HG02610 (cell line): ENCODE results near the gene PDE6A.

Source experiments
- ATAC-seq: cut with Tn5 transposase; IDR thresholded peaks from one replicate; pipeline ENCODE4 v1.9.1; 2021; ENCODE audit warnings: mild to moderate bottlenecking, moderate library complexity; ENCODE audit not compliant: unreplicated experiment

The PDE6A gene

GRCh38 chr5:149820536-149821510, 123.8 kb downstream of the PDE6A start:
- ATAC-seq, result no peak

- ATAC-seq, result no peak
Measured at GRCh38 chr5:149820012-149820411, 124.6 kb downstream of the PDE6A start.

DNA sequence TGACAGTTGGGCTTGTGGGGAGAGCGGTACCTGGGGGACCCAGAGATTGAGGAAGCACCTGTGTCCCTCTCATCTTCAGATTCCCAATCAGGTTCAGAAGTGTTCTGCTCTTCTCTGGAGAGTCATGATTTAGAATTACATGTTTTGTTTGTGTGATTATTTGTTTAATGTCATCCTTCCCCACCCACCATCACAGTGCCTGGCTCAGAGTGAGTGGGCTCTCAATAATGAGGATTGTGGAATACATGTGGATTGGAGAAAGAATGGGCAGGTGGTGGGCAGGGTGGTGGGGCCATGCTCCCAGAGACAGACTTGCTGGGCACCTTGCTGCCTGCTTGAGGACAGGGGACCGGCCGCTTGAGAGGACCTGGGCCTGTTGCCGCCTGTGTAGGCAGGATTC, 126.5 kb downstream of the PDE6A start:
- no peak for ATAC-seq

DNA sequence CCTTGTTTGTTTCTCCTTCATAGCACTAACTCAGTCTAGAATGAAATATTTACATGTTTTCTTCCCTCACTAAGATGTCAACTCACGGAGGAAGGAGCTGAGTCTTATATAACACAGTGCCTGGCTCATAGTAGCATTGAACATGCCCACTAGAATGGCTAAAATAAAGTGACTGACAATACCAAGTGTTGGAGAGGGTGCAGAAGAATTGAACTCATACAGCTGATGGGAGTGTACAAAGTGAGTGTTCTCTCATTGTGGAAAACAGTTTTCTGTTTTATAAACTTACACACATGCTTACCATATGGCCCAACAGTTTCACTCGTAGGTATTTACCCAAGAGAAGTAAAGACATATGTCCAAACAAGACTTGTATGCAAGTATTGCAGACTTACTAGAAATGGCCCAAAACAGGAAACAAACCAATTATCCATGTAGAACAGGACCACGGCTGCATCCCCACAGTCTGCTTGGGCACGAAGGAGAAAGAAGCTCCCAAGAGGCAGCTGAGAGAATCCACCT, 127.0 kb downstream of the PDE6A start:
- no peak for ATAC-seq

- ATAC-seq, result no peak
Measured at GRCh38 chr5:149816661-149817060, 127.9 kb downstream of the PDE6A start.

DNA sequence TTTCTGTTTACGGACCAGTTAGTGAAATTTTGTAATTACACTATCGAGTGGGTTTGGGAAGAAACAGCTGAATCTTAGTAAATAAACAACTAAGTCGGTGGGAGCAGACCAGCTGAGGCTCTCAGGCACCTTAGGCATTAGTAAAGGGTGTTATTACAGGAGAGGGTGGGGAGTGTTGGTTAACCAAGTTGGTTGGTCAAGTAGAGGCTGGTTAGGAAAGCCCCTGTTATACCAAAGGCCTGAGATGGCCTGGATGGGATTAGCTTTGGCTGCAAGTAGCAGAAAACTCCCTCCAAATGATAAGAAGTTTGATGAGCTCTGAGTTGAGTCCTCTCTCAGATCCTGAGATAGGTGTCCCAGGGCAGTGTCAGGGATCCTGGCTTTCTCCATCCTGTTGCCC, 133.1 kb downstream of the PDE6A start:
- ATAC-seq, result no peak

DNA sequence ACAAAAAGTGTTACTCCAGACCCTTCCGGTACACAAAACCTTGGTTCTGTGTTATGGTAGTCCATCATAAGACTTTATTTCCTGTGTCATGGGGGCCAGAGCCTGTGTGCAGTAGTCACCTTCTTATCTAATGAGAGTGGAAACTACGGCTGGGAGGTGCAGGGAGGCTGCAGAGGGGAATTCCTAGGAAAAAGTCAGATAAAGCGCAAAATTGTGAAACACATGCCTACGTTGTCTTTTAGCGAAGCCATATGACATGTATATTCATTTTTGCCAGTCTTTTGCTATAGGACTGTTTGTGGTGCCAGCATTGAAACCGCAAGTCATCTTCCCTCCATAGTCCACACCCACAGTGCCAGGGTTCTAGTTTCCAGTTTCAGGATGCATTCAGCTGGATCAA, 133.7 kb downstream of the PDE6A start:
- no peak for ATAC-seq

DNA sequence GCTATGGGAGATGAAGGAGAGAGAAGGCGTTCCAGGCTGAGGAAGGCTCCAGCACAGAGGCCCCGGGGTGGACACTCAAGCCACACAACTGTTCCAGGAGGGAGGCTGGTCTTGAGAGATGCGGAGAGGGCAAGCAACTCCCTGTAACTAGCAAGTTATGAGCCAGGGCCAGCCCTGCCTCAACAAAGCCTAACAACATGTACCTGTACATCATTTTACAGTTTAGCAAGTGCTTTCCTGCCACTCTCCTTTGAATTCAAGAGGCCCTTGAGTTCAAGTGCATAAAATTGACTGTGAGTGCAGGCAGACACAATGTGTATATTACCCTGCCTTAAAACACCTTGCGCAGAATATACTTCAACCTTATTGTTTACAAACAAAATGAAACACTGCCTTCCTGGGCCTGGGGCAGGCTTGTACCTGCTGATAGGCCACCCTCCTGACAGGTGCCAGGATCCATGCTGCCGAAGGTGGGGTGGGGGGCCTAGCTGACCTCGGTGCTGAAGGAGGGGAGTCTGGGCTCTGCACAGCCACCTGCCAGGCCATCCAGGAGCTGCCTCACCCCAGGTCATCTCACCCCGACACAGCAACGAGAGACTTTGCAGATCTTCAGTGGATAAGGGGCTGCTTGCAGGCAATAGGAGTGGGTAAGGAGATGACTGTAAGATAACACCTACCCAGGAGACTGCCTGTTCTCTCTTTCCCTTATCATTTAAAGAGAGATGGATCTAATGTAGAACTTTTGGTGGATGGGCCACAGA, 134.5 kb downstream of the PDE6A start:
- no peak for ATAC-seq

DNA sequence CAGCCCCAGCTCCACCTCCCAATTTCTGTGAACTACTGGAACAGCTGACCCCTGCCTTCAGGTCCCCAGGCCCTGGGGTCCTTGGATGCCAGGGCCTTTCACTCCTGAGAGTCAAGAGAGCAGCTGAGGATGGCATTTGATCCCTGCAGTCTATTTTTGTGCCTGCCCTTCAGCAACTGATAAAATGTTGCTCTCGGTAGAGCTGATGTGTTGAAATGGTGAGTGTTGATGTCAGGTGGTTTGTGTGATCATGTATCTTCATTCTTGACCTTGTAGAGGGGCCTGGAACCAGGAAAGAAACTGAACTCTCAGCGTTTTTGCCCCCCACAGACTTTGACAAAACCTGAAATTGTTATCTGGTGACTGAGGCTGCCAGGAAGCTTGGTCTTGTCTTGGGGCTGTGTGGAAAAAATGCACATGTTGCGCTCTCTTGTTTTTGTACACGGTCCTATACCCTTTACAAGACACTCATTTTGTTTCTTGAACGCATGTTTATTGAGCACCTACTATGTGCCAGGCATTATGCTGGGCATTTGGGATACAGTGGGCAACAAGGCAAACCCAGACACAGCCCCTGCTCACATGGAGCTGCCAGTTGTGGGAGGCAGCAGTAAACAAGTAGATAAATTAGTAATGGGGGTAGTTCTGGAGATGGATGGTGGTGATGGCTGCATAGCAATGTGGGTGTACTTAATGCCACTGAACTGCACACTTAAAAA, 136.2 kb downstream of the PDE6A start:
- no peak for ATAC-seq
